GM18909 (cell line): ENCODE measurements around the gene ATG10.
"Not testable (repeated sequence)": the region's sequence is repeated elsewhere in the genome, so short reads cannot be mapped to it uniquely, and the experiment has no call there.

Source experiments
- ATAC-seq: cut with Tn5 transposase; IDR thresholded peaks from one replicate; pipeline ENCODE4 v1.9.1; 2021; ENCODE audit warnings: mild to moderate bottlenecking; ENCODE audit not compliant: unreplicated experiment, poor library complexity

ATG10 gene

DNA sequence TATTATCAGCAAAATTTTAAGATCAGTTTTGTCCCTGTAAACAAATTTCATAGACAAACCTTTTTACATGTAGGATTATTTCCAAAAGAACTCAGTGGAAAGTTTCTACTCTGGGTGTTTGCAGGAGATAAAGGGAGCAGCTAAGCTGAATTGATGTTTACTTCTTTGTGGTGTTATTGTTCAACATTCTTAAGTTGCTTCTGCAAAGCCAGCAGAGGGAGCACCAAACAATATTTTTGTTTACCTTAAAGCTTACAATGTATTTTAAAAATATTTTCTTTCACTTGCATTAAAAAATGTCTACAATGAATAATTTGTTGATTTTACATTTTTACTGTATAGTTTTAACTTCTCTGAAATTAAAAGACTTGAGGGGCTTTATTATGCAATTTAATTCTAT, 135.4 kb downstream of the ATG10 start:
- no peak for ATAC-seq

DNA sequence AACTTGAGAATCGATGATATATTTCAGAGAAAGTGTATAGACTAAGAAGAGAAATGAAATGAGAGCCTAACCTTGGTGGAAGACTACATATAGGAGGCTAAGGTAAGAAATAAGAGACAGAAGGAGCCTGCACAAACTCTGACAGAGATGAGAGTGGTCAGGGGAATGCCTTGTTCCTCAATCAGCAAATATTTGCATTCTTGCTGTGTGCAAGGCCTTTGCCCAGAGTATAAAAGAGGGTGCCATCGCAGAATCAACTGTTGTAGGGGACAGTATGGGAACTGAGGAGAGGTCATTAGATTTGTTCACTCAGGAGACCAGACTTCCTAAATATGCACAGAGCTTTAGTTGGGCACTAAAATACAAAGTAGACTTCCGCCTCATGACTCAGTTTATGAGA, 137.2 kb downstream of the ATG10 start:
- ATAC-seq, result no peak

GRCh38 chr5:82109915-82110314, 138.1 kb downstream of the ATG10 start:
- not testable (repeated sequence) for ATAC-seq

GRCh38 chr5:82111191-82111590, 139.4 kb downstream of the ATG10 start:
- ATAC-seq, result peak; percentile 81

DNA sequence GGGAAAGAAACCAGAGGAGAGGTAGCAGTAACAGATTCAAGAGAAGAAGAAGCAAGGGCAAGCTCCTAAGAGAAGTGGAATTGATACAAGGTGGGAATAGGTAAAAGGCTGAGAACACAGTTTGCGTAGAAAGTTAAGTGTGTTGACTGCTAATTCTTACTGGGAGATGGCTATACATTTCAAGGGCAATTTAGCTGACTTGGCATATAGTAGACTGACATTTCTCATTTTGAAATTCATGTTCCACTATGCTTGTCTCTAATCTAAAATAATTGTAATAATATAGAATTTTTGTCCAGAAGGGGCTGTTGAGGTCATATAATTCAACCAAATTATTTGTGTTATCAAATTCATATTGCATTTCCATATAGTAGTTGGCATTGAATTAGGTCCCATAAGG, 144.0 kb downstream of the ATG10 start:
- ATAC-seq, result no peak

GRCh38 chr5:82119889-82120288, 148.1 kb downstream of the ATG10 start:
- ATAC-seq, result no peak

GRCh38 chr5:82129723-82130285, 158.0 kb downstream of the ATG10 start:
- ATAC-seq, result no peak

DNA sequence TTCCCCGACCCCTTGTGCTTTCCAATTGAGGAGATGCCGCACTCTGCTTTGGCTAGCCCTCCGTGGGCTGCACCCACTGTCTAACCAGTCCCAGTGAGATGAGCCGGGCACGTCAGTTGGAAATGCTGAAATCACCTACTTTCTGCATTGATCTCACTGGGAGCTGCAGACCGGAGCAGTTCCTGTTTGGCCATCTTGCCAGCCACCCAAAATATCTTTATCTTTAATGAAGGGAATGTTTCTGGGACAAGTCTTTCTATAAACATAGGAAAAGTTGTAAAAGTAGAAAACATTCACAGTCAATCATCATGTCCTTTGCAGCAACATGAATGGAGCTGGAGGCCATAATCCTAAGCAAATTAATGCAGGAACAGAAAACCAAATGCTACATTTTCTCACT, 158.8 kb downstream of the ATG10 start:
- ATAC-seq, result no peak

- no peak for ATAC-seq
Measured at GRCh38 chr5:82137205-82137604, 165.4 kb downstream of the ATG10 start.

DNA sequence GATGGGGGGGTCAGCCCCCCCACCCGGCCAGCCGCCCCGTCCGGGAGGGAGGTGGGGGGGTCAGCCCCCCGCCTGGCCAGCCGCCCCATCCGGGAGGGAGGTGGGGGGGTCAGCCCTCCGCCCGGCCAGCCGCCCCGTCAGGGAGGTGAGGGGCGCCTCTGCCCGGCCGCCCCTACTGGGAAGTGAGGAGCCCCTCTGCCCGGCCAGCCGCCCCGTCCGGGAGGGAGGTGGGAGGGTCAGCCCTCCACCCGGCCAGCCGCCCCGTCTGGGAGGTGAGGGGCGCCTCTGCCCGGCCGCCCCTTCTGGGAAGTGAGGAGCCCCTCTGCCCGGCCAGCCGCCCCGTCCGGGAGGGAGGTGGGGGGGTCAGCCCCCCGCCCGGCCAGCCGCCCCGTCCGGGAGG, 168.0 kb downstream of the ATG10 start:
- not testable (repeated sequence) for ATAC-seq

GRCh38 chr5:82142217-82142841, 170.5 kb downstream of the ATG10 start:
- ATAC-seq, result no peak

DNA sequence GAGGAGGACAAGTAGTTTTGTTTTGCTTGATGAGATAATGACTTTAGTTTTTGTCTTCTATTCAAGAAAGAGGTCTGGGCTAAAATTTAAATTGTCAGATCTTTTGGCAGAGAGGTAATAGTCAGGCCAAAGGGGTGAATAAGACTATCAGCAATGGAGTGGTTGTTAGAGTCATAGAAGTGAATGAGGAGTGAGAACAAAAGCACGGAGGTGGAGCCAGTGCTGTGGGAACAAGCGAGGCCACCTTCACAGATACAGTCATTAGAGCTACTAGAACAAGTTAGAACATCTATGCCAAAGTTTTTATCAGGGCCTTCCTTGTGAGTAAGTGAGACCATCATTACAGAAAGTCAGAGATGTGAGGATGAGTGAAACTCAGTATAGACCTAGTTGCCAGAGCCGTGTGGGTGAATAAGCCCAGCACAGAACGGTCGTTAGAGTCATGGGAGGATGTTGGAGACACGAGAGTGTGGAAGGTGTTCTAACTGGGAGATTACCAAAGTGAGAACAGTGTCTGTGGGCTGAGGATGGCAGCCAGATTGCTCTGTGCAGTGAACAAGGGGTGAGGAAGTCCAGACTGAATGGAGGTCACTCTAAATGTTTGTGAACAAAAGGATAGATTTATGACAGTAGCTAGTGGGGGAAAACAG, 171.2 kb downstream of the ATG10 start:
- ATAC-seq, result no peak

DNA sequence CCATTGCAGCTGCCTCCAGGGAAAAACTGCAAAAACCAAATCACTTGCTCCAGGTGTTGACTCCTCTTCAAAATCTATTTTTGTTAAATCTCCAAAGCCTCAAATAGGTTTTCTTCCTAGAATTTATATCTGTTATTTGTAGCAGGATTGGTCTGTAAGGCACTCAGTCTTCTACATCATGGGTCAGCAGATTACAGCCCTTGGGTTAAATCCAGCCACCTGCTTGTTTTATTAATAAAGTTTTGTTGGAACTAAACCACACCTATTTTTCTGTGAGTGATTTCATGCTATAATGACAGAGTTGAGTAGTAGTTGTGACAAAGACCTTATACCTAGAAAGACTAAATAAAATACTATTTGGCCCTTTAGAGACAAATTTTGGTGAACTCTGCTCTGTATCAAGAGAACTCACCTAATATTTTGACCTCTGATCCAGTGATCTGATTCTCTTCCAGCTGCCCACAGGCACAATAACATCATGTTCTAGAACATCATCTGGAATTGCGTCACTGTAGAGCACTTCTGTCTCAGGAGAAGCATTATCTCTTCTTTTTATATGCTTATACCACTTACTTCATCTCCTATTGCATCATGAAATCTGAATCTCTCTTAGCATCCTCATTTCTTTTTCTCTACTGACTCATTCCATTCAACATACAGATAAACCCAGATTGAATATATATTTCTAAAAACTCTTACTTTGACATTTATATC, 176.2 kb downstream of the ATG10 start:
- no peak for ATAC-seq

DNA sequence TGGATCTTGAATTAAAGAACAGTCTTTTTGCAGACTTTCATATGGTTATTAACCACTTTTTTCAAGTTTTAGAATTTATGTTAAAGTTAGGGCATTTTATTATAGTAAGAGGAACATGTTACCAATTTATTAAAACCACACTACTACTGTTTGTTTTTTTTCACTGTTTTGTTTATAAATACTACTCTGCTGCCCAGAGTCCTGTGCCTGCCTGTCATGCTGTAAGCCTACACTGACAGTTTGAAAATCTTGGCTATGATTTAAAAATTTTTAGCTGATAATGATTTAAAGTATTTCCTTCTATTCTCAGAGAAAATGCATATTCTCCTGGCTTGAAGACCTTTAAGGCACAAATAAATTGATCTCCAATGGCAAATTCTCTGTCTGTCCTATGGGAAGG, 177.6 kb downstream of the ATG10 start:
- ATAC-seq, result no peak

GRCh38 chr5:82150559-82150958, 178.7 kb downstream of the ATG10 start:
- no peak for ATAC-seq

DNA sequence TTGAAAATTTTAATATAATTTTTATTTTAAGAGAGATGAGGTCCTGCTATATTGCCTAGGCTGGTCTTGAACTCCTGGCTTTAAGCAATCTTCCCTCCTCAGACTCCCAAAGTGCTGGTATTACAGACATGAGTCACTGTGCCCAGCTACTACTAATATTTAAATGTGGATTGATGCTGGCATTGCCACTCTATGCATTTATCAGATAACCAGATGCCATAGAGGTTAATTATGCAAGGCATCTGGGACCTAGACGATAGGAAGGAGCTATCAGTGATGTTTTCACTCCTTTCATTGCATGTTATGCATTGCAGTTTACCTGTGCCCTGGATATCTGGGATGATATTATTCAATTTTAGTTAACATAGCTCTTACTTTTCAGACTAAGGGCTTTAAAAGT, 179.4 kb downstream of the ATG10 start:
- ATAC-seq, result no peak

DNA sequence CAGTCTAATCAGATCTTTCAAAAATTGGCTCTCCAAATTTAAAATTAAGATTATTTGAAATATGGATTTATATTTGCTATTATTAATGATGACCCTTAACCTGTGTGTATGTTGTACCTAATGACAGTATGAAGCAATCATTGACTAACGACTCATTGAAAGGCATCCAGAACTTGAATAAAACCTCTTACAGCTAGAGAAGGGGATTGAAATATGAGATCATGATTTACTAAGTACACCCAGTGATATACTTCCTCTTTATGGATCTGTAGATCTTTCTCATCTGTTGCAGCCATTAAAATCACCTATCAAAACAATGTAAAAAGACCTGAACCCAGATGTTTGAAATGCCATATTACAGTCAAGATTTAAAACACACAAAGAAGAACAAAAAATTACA, 179.8 kb downstream of the ATG10 start:
- no peak for ATAC-seq

GRCh38 chr5:82152978-82153481, 181.2 kb downstream of the ATG10 start:
- ATAC-seq, result no peak

DNA sequence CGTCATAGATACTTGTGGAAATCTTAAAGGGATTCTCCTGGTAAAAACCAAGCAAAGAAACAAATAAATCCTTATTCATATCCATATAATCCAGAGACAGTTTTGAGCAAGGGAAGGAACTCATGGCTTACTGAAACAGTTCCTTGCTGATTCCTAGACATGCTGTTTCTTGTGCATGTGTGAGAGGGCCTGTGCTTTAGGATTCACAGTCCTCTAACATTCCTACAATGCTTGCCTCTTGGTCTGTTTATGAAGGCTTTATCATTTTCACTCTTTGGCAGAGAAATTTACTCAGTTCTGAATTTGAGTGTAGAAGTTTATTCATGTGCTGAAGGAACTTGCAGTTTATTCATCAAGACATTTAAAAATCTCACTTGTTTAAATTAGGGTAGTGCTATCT, 183.0 kb downstream of the ATG10 start:
- ATAC-seq, result no peak

- no peak for ATAC-seq
Measured at GRCh38 chr5:82155305-82155704, 183.5 kb downstream of the ATG10 start.

- no peak for ATAC-seq
Measured at GRCh38 chr5:82156874-82157273, 185.1 kb downstream of the ATG10 start.
